Measurements from ENCODE around the gene CD79A.

Gene CD79A

DNA sequence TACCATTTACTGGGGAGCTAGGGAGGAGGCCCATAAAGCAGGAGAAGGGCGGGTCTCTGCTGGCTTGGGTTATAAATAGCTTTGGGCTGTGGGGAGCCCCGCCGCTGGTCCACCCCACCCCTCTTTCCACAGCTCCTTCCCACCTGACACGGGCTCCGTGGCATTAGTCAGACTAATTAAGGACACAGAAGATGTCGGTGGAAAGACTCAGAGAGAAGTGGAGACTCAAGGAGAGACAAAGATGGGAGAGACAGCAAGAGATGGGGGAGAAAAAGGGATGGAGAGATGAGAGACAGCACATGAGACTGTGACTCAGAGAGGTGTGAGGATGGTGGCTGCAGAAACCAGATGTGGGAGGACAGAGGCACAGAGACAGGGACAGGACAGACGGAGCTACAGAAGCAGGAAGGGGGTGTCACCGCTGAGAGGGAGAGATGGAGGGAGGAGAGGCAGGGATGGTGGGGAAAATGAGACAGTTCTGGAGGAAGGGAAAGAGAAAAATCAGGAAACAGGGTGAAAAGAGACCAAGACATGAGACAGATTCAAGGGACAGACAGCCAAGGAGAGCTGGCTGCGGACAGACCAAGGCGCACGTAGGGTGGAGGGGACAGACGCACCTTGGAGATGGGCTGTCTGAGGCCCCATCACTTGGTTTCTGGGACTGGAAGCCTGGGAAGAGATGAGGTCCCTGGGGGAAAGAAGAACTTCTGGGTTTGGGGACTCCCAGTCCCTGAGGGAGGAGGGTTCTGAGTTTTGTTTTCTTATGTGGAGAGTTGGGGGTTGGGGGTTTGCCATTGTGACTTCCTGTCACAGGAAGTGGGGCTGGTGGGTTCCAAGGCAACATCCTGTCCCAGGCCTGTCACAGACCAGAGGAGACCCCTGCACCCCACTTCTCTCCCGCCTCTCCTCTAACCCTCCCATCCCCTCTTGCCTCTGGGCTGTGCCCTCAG is 10.0 kb downstream of the CD79A start:
- DNase-seq, result no peak

DNA sequence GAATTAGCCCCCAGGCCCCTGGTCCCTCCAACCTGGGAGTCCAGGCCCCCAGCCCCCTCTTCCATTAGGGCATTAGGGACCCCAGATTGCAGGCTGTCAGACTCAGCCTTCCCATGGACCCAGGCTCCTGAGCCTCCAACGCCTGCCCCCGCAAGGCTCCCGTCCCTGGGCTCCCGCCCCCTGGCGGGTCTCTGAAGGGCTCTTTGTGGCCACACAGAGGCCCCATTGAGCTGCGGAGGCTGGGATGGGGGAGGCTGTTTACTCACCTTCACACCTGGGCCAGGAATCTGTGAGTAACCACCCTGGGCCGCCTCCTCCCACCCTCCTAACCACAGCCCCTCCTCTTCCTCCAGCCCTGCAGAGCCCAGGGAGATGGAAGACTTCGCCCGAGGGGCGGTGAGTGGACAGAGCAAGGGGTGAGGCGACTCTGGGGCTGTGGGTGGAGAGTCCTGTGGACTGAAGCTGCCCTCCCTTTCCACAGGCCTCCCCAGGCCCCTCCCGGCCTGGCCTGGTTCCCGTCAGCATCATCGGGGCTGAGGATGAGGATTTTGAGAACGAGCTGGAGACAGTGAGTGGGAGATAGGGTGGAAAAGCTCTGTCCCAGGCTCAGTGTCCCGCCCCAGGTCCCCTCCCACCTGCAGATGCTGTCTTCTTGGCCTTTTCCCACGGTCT is 10.8 kb downstream of the CD79A start:
- DNase-seq, result peak in 2 of 3 experiments; percentile 6 to 90

DNA sequence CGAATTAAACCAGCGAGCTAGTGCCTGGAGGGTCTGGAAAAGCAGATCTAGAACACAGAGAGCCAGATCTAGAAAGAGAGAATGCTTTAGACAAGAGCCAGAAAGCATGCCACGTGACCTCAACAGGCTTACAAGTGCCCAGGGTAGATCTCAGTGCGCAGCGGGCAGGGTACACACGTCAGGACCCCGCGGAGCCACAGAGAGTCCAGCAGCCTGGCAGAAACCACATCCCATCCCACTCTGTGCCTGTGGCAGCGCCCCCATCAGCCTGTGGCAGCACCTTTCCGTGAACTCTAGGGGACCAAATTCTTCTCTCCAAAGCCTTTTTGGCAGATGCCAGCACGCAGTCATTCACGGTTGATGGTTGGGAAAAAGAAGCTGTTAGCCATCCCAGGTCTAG is 11.8 kb downstream of the CD79A start:
- DNase-seq, result no peak

DNA sequence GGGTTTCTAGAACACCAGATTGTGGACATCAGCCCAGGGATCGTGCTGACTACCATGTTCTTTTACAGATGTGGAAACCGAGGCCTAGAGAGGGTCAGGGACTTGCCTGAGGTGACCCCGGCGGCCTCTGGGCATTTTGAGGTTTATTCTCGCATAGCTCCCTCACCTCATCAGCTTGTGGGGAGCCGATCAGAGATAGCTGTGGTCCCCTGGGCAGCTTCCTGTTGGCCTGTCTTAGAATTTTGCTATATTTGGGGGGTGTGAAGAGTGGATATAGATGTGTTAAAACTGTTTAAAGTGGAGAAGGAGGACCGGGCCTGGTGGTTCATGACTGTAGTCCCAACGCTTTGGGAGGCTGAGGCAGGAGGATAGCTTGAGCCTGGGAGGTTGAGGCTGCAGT is 12.8 kb downstream of the CD79A start:
- DNase-seq, result no peak

DNA sequence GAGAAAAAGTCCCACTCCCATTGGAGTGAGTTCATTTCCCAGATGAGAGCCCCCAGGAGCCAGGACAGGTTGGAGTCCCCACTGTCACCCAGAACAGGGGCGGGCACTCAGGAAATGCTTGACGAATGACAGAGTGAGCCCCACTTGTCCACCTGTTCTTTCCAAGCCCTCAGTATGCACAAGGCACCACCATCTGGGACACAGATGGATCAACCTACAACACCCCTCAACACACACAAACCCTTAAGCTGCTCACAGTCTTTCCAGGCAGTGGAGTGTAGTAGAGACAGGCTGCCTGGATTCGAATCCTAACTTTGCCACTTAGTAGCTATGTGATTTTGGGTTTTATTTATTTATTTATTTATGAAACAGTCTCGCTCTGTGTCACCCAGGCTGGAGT is 13.9 kb downstream of the CD79A start:
- no peak for DNase-seq

DNA sequence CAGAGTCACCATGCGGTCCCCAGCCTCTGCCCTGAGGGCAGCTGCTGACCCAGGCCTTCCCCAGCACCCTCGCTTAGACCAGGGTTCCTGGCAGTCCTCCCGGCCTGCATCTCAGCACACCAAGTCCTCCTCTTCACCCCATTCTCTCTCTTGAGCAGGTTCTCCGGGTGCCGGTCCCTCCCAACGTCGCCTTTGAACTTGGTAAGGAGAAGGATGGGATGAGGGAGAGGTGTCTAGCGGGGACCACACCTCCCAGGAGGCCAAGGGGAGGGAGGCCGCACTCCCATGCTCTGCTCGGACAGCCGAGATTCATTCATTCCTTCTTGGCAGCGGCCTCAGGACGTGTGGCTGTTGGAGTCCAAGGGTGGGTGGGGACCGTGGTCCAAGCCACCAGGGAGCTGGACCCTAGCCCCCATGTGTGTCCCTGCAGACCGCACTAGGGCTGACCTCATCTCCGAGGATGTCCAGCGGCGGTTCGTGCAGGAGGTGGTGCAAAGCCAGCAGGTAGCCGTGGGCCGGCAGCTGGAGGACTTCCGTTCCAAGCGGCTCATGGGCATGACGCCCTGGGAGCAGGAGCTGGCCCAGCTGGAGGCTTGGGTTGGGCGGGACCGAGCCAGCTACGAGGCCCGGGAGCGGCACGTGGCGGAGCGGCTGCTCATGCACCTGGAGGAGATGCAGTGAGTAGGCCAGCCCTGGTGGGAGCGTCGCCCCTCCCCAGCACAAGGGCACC is 15.3 kb downstream of the CD79A start:
- DNase-seq, result no peak

DNA sequence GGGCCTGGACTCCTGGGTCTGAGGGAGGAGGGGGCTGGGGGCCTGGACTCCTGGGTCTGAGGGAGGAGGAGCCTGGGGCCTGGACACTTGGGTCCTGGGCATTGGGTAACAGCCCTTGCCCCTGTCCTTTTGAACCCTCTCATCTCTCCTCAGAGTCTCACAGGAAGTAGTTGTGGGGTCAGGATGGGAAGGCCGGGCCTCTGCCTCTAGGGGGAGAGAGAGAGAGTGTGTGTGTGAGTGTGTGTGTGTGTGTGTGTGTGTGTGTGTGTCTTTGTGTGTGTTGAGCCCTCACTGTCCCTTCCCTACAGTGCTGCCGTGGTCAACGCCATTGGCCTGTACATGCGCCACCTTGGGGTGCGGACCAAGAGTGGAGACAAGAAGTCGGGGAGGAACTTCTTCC is 16.8 kb downstream of the CD79A start:
- no peak for DNase-seq

DNA sequence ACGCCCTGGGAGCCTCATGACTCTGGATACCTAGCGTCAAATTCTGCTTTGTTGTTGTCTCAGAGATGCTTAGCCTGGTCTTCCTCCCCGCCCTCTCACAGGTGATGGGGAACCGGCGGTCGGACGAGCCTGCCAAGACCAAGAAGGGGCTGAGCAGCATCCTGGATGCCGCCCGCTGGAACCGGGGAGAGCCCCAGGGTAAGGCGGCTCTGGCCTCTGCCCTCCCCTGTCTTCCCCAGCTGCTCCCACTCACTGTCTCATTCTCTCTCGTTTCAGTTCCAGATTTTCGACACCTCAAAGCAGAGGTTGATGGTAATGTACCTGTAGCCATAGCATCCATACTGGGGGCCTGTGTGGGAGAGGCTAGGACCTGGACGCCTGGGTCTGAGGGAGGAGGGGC is 17.3 kb downstream of the CD79A start:
- no peak for DNase-seq

DNA sequence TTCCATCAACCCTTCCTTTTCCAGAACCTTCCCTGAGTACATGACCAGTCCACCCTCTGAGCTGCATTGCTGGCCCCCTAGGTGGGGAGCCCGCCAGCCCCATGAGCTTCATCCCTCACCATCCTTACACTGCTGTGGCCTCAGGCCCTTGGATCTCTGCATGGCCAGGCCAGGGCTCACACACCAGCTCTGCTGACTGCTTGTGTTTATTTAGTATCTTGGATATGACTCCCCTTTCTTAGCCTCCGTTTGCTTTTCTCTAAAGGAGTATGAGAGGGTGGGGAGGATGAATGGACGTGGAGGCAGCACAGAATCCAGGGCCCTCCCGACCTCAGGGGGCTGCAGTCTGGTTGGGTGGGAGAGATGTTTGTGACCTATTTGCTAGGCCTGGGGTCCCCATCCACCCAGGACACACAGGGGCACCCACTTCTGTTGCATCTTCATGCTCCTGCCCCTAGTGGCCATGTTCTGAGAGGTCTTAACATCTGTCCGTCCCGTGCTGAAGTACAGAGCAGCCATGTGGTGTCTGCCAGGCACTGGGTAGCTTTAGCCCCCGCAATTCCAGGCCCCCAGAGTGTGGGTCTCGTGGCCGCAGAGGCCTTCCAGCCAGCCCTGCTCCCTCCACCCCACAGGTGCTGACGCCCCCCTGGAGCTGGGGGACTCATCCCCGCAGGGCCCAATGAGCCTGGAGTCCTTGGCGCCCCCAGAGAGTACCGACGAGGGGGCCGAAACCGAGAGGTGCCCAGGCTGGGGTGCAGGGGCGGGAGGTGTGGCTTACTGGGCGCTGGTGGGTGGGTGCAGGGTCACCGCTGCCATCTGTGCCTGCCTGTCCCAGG is 18.9 kb downstream of the CD79A start:
- no peak for DNase-seq

DNA sequence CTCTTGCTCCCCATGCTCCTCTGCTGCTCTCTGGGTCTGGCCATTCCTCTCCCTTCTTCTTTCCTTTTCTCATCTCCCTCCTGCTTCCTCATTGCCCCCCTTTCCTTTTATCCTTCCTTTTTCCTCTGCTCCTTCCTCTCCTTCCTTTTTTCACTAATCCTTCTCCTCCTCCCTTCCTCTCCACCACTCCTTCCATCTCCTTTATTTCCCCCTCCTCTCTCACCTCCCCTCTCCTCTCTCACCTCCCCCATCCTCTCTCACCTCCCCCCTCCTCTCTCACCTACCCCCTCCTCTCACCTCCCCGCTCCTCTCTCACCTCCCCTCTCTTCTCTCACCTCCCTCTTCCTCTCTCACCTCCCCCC is 19.5 kb downstream of the CD79A start:
- no peak for DNase-seq

DNA sequence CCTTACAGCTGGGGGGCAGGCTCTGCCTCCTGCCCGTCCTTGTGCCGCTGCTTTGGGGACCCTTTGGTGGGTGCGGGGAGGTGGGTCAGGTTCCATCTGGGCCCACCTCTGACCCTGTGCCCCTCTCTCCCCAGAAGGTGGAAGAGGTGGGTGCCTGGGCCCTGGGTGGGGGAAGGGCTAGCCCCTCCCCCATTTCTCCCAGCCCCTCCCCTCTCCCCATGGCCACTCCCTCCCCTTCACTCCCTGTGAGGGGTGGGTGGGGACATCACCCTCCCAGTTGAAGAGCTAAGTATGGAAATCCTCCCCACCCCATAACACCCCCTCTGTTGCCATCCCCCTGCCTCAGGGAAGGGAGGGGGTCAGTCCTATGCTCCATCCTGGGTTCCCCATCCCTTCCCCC is 20.1 kb downstream of the CD79A start:
- no peak for DNase-seq

DNA sequence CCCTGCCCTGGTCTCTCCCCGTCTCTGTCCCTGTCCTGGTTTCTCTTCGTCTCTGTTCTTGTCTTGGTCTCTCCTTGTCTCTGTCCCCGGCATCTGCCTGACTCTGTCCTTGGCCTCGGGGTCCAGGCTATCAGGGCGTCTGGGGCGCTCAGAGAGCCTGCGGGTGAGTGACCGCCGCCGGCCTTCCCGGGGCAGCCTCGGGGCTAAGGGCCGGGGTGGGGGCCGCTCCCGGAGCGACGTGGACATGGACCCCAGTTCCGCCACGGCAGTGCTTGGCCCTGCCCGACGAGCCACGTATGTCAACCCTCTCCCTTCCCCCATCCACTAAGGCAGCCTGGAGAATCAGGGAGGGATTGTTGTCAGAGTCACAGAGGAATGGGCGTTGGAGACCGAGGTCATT is 20.7 kb downstream of the CD79A start:
- DNase-seq, result no peak

DNA sequence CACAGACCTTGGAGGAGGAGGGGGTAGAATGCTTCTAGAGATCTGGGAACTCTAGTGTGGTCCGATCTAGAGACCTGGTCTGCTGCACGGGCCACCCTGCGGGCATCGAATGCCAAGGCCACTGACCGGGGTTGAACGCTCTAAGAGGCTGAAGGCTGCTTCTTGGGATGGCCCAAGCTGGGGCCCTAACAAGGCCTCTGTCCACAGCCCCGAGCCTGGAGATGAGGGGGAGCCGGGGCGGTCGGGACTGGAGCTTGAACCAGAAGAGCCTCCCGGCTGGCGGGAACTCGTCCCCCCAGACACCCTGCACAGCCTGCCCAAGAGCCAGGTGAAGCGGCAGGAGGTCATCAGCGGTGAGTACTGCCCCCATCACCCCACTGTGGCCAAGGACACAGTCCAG is 21.2 kb downstream of the CD79A start:
- no peak for DNase-seq

DNA sequence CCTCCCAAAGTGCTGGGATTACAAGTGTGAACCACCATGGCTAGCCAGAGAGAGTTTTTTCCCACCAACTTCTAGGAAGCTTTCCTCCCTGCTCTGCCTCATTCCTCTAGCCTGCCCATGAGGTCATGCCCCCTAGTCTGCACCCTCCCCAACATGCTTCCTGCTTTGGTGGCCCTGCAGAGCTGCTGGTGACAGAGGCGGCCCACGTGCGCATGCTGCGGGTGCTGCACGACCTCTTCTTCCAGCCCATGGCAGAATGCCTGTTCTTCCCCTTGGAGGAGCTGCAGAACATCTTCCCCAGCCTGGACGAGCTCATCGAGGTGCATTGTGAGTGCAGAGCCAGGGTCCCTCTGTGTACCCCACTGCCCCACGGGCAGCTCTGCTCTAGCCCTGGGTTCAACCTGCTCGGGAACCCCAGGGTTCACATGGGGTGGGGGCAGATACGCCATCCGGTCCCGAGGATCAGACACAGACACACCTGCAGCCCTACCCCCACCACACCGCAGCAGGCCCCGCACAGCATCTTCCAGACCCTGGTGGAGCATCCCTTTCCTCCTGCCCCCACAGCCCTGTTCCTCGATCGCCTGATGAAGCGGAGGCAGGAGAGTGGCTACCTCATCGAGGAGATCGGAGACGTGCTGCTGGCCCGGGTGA is 24.8 kb downstream of the CD79A start:
- DNase-seq, result no peak

DNA sequence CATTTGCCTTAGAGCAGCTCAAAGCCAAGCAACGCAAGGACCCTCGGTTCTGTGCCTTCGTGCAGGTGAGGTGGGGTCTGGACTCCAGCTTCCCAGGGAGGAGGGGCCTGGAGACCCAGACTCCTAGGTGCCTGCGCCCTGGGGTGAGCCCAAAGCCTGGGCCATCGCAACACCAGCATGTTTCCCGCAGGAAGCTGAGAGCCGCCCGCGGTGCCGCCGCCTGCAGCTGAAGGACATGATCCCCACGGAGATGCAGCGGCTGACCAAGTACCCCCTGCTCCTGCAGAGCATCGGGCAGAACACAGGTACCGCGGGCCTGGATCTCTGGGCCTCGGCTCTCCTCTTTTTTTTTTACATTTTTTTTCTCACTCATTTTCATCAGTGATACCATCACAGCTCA is 25.5 kb downstream of the CD79A start:
- DNase-seq, result no peak

DNA sequence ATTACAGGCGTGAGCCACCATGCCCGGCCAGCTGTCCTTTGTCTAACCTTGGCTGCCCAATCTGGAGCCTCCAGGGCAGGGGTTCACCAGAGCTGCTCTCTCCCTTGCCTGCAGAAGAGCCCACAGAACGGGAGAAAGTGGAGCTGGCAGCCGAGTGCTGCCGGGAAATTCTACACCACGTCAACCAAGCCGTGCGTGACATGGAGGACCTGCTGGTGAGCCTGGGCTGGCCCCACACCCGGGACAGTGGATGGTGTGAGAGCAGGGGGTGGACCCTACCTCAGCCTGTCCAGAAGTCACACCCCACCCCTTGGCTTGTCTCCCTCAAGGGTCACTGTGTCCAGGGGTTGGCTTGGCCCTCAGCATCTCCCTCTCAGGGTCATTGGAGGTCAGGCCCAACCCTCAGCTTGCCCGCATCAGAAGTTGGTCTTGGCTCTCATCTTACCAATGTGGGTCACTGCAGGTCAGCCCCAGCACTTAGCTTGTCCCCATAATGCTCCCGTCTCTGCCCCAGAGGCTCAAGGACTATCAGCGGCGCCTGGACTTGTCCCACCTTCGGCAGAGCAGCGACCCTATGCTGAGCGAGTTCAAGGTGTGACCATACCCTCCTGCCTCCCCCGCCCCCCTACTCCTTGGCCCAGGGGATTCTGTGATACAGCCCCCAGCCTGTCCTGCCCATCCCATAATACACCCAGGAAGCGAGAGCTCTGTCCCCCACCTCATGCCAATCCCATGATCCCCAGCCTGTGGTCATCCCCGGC is 26.3 kb downstream of the CD79A start:
- DNase-seq, result peak in 1 of 3 experiments; percentile 46

DNA sequence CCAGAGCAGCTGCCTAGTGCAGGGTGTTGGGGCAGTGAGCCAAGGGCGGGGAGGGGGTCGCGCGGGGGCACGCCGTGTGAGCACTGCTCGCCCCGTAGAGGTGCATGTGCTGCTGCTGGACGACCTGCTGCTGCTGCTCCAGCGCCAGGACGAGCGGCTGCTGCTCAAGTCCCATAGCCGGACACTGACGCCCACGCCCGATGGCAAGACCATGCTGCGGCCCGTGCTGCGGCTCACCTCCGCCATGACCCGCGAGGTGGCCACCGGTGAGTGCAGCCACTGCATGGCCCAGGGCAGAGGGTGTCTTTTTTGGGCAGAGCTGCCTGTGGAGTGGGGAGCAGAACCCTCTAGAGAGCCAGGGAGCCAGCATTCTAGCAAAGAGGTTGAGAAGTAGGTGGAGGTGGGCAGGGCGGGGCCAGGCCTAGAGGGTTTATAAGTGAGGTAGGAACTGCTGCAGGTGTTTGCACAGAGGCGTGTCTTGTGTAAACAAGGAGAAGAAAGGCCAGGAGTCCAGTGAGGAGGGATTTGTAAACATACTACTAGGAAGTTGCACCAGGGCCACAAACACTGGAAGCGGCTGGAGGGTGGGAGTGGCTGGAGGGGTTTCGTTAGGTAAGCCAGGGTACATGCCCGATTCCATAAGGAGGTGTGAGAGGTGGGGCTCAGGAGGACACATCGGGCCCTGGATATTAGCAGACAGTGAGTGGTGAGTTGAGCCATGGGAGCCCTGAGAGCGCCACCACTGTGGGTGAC is 27.2 kb downstream of the CD79A start:
- peak; percentile 78 to 95 (median 91) for DNase-seq

DNA sequence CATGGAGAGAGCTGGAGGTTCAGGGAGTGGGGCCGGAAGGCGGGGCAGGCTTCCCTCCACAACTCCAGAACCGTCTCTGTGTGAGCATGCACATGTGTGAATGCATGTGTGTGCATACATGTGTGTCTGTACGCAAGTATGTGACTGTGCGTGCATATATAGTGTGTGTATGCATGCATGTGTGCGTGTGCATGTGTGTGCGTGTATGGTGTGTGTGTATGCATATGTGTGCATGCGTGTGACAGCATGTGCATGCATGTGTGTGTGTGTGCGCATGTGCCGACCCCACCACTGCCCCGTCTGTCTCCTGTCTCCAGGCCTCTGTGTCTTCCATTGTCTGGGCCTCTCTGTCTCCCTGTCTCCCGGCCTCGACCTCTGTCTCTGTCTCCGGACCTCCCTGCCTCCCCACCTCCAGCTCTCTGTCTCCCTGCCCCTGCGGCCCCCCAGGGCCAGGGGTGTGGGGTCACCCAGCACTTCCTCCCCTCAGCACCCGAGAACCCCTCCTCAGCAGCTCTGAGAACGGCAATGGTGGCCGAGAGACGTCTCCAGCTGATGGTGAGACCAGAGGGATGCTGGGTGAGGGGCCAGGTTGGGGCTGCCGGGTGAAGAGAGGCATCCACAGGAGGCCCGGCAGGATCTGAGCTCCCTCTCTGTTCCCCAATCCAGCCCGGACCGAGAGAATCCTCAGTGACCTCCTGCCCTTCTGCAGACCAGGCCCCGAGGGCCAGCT is 28.4 kb downstream of the CD79A start:
- DNase-seq, result no peak

DNA sequence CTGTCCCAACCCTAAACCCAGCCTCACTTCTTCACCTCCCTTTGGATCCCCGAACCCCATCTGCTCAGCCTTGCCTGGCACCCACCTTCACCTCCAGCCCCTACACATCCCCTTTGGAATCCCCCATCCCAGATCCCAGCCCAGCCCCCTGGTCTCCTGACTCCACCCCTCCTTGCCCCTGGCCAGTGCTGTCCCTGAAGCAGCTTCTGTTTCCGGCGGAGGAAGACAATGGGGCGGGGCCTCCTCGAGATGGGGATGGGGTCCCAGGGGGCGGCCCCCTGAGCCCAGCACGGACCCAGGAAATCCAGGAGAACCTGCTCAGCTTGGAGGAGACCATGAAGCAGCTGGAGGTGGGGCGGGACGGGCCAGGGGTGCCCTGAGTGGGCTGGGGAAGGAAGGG is 29.2 kb downstream of the CD79A start:
- no peak for DNase-seq

Data from NCI-H1417 (cell line).